ENCODE measurements around the gene JSRP1. TPM values are rescaled to one million over a fixed set of nuclear protein-coding genes. Genes with fewer than 3 reads are reported as not detected.

JSRP1 gene
- total and polyA plus RNA-seq, 2 of the 8 experiments (the other 6 are each of a cell fraction or from before 2014, with no cell fraction given), result 0.24 to 0.56 TPM

DNA sequence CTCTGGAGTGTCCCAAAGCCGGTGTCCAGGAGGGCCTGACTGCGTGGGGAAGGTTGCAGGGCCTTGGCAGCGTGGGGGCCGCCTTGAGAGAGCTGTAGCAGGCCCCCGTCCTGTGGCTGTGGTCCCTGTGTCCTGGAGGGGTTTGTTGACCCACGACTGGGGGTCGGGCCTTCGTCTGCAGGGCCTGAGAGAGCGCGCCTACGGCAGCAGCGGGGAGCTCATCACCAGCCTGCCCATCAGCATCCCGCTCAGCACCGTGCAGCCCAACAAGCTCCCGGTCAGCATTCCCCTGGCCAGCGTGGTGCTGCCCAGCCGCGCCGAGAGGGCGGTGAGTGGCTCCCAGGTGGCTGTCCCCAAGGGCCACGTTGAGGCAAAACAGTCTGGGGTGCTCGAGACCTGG is 38.6 kb downstream of the JSRP1 start (continued):
- TF ChIP-seq, protein P1, sequence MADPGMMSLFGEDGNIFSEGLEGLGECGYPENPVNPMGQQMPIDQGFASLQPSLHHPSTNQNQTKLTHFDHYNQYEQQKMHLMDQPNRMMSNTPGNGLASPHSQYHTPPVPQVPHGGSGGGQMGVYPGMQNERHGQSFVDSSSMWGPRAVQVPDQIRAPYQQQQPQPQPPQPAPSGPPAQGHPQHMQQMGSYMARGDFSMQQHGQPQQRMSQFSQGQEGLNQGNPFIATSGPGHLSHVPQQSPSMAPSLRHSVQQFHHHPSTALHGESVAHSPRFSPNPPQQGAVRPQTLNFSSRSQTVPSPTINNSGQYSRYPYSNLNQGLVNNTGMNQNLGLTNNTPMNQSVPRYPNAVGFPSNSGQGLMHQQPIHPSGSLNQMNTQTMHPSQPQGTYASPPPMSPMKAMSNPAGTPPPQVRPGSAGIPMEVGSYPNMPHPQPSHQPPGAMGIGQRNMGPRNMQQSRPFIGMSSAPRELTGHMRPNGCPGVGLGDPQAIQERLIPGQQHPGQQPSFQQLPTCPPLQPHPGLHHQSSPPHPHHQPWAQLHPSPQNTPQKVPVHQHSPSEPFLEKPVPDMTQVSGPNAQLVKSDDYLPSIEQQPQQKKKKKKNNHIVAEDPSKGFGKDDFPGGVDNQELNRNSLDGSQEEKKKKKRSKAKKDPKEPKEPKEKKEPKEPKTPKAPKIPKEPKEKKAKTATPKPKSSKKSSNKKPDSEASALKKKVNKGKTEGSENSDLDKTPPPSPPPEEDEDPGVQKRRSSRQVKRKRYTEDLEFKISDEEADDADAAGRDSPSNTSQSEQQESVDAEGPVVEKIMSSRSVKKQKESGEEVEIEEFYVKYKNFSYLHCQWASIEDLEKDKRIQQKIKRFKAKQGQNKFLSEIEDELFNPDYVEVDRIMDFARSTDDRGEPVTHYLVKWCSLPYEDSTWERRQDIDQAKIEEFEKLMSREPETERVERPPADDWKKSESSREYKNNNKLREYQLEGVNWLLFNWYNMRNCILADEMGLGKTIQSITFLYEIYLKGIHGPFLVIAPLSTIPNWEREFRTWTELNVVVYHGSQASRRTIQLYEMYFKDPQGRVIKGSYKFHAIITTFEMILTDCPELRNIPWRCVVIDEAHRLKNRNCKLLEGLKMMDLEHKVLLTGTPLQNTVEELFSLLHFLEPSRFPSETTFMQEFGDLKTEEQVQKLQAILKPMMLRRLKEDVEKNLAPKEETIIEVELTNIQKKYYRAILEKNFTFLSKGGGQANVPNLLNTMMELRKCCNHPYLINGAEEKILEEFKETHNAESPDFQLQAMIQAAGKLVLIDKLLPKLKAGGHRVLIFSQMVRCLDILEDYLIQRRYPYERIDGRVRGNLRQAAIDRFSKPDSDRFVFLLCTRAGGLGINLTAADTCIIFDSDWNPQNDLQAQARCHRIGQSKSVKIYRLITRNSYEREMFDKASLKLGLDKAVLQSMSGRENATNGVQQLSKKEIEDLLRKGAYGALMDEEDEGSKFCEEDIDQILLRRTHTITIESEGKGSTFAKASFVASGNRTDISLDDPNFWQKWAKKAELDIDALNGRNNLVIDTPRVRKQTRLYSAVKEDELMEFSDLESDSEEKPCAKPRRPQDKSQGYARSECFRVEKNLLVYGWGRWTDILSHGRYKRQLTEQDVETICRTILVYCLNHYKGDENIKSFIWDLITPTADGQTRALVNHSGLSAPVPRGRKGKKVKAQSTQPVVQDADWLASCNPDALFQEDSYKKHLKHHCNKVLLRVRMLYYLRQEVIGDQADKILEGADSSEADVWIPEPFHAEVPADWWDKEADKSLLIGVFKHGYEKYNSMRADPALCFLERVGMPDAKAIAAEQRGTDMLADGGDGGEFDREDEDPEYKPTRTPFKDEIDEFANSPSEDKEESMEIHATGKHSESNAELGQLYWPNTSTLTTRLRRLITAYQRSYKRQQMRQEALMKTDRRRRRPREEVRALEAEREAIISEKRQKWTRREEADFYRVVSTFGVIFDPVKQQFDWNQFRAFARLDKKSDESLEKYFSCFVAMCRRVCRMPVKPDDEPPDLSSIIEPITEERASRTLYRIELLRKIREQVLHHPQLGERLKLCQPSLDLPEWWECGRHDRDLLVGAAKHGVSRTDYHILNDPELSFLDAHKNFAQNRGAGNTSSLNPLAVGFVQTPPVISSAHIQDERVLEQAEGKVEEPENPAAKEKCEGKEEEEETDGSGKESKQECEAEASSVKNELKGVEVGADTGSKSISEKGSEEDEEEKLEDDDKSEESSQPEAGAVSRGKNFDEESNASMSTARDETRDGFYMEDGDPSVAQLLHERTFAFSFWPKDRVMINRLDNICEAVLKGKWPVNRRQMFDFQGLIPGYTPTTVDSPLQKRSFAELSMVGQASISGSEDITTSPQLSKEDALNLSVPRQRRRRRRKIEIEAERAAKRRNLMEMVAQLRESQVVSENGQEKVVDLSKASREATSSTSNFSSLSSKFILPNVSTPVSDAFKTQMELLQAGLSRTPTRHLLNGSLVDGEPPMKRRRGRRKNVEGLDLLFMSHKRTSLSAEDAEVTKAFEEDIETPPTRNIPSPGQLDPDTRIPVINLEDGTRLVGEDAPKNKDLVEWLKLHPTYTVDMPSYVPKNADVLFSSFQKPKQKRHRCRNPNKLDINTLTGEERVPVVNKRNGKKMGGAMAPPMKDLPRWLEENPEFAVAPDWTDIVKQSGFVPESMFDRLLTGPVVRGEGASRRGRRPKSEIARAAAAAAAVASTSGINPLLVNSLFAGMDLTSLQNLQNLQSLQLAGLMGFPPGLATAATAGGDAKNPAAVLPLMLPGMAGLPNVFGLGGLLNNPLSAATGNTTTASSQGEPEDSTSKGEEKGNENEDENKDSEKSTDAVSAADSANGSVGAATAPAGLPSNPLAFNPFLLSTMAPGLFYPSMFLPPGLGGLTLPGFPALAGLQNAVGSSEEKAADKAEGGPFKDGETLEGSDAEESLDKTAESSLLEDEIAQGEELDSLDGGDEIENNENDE (IDR thresholded peaks at IDR 0.05; ENCODE audit: insufficient replicate concordance, low read length), result no peak
- TF ChIP-seq EGR1 (IDR thresholded peaks at IDR 0.05; ENCODE audit: borderline replicate concordance, low read depth, low read length) (no peak), TCF12 (IDR thresholded peaks at IDR 0.05; ENCODE audit: low read depth, low read length) (no peak), MAFK (IDR thresholded peaks at IDR 0.05; ENCODE audit: low read depth, low read length) (no peak), KDM5A (IDR thresholded peaks at IDR 0.05; ENCODE audit: low read length) (no peak), TEAD4 (IDR thresholded peaks at IDR 0.05; ENCODE audit: low read depth, low read length) (no peak), CEBPB (IDR thresholded peaks at IDR 0.05; ENCODE audit: low read depth, low read length) (no peak), ZNF274 (IDR thresholded peaks at IDR 0.05; ENCODE audit: borderline replicate concordance, extremely low read depth, low read length) (no peak), SP2 (IDR thresholded peaks at IDR 0.05; ENCODE audit: low read length) (no peak), RAD21 (IDR thresholded peaks at IDR 0.05 in 1 of 2, conservative IDR thresholded peaks at IDR 0.05 in 1 of 2; ENCODE audit: low read depth in 2 of 2, low read length in 2 of 2) (no peak)
- TF ChIP-seq, protein P2, sequence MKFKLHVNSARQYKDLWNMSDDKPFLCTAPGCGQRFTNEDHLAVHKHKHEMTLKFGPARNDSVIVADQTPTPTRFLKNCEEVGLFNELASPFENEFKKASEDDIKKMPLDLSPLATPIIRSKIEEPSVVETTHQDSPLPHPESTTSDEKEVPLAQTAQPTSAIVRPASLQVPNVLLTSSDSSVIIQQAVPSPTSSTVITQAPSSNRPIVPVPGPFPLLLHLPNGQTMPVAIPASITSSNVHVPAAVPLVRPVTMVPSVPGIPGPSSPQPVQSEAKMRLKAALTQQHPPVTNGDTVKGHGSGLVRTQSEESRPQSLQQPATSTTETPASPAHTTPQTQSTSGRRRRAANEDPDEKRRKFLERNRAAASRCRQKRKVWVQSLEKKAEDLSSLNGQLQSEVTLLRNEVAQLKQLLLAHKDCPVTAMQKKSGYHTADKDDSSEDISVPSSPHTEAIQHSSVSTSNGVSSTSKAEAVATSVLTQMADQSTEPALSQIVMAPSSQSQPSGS (IDR thresholded peaks at IDR 0.05; ENCODE audit: low read length), result no peak
